GM12864 (cell line): ENCODE measurements around the gene WIF1.

ENCODE experiments used
- DNase-seq: peaks from one replicate; pipeline ENCODE4 v3.0.0-alpha.2; 2011; ENCODE audit warnings: low read depth
- H3K4me3 ChIP-seq: 2 replicates; pipeline ENCODE4 v1.5.1; 2011; ENCODE audit warnings: mild to moderate bottlenecking, low read depth, low read length, control low read depth
- TF ChIP-seq, protein P1 (sequence below): IDR thresholded peaks from 2 replicates; pipeline ENCODE4 v1.5.1; 2011; ENCODE audit warnings: low read depth, mild to moderate bottlenecking, moderate library complexity, low read length, control low read depth, inconsistent platforms; ENCODE audit errors: missing control alignments

WIF1 gene

DNA sequence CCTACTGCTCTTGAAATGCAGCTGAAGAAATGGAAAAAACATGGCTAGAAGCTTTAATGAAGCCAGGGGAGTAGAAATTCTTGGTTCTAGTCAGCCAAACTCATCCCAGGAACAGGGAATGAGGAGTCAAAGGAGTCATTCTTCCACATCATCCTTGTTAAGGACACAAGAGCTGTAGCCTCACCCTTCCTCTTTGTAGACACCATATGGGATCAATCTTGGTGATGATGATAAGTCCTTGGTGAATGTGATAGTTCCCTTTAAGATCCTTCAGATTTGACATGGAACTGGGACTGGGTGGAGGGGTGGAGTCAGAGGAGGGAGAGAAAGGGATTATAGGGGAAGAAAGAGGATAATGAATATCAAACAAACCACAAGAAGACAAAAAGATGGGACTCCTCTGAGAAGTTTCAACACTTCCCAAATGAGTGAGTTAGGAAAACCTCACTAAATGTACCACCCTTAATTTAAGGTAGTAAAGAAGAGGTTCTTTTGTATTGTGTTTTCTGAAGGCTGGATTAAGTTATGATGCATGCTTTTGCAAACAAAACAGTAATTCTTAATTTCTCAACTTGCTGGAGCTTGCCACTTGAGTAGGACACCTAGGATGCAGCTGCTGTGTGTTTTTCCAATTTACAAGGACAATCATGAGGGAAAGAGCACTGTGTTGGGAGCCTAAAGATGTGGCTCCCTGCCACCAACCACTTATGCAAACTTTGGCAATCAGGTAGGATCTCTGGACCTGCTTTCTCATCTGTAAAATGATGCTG lies 104.0 kb downstream of the WIF1 start:
- no peak for DNase-seq
- TF ChIP-seq, protein P1, sequence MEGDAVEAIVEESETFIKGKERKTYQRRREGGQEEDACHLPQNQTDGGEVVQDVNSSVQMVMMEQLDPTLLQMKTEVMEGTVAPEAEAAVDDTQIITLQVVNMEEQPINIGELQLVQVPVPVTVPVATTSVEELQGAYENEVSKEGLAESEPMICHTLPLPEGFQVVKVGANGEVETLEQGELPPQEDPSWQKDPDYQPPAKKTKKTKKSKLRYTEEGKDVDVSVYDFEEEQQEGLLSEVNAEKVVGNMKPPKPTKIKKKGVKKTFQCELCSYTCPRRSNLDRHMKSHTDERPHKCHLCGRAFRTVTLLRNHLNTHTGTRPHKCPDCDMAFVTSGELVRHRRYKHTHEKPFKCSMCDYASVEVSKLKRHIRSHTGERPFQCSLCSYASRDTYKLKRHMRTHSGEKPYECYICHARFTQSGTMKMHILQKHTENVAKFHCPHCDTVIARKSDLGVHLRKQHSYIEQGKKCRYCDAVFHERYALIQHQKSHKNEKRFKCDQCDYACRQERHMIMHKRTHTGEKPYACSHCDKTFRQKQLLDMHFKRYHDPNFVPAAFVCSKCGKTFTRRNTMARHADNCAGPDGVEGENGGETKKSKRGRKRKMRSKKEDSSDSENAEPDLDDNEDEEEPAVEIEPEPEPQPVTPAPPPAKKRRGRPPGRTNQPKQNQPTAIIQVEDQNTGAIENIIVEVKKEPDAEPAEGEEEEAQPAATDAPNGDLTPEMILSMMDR, result no peak

DNA sequence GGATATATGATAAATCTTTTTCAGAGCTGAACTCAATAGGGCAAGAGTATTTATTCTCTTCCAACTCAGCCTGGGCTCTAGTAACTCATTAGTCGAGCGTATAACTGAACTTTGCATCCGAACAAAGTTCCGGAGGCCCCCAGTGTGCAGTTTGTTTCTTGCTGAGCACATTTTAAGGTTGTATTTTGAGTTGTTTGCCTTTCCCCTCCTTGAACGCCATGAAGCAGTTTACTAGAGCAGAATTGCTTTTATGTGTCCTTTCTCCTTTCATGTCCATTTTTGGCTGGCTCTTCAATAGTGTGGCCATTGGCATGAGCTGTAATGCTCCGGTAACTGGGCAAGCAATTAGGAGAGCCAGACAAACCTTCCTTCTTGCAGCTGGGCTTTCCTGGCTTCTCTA lies 105.3 kb downstream of the WIF1 start:
- no peak for DNase-seq
- TF ChIP-seq, protein P1, result no peak
- H3K4me3 ChIP-seq, result no peak overlapping the region

More for the DNA sequence above, 104.0 kb downstream of the WIF1 start:
- no peak overlapping the region for H3K4me3 ChIP-seq

DNA sequence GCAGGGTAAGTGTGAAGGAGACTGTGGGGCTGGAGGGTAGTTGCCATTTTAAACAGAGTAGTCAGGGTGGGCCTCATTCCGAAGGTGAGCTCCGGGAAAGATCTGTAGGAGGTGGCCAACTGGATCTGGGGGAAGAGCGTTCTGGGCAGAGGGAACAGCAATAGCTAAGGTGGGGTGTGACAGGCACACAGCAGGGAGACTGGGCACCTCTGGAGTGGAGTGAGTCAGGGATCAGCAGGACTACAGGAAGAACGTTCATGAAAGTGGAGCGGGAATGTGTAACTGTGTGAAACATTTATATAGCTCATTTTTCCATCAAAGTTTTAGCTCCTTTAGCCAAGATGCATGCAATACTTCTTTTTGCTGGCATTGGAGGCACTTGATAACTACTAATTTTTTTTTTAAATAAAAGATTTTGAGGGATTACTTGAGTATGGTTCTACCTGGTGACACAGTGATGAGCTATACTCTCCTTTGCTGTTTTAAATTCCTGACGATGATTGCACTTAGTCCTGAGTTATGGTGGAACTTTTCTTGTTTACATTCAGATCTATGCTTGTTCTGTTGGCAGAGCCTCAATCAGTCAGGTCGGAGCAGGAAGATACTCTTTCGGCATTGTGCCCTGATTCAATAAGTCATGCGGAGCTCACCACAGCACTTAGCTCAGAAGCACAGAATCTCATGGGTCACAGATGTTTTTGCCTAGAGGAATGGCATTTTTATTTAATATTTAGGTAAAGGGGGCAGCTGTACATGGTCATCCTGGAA lies 106.4 kb downstream of the WIF1 start:
- no peak overlapping the region for H3K4me3 ChIP-seq
- TF ChIP-seq, protein P1, result no peak
- DNase-seq, result no peak

DNA sequence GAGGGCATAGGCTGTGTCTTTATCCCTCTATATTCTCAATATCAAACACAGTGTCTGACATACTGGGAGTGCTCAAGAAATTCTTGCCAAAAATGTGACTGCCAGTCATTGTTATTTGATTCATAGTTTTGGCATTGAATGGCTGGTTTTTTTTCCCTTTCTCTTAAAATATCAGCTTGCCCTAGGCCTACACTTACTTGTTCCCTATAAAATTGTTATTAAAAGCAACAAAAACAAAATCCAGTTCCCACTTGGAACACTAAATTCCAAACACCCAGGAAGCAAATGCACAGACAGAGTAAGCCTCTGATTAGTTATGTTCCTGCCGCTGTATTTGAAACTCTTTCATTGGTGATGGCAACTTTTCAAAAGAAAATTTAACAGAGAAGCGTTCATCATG lies 110.7 kb downstream of the WIF1 start:
- H3K4me3 ChIP-seq, result no peak overlapping the region
- TF ChIP-seq, protein P1, result no peak
- no peak for DNase-seq

DNA sequence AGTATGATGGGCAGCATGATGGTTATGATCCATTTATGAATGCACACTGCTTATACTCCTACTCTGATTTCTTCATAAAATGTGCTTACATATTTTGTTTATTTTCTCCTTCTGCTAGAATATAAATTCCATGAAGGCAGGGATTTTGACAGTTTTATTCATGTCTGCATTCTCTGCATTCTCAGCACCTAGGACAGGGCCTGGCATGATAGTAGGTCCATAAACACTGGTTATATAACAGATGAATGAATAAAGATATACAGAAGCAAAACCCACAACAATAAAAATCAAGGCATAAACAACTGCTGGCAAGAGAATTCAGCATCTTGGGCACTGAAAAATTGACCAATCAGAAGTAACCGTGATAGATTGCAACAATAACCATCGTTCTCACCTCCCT lies 115.4 kb downstream of the WIF1 start:
- no peak overlapping the region for H3K4me3 ChIP-seq
- TF ChIP-seq, protein P1, result no peak
- no peak for DNase-seq

DNA sequence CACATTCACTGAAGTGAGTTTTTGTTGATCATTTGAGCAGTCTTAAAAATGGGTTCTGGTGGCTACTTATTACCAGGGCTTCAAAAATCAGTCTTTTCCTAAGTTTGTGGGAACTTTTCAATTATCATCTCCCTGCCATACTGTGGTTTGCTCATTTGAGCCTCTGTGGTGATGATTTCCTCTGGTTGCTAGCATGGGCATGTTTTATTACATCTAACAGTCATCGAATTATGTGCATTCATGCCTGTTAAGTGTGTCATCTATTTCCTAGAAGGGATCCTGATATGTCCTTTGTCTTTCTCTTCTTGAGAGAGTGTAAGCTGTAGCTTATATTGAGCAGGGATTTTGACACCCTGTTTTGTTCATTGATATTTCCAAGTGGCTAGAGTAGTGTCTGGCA lies 116.8 kb downstream of the WIF1 start:
- H3K4me3 ChIP-seq, result no peak overlapping the region
- no peak for DNase-seq
- TF ChIP-seq, protein P1, result no peak
